Measurements from ENCODE around the gene GHRL. TPM values are rescaled to one million over a fixed set of nuclear protein-coding genes. Genes with fewer than 3 reads are reported as not detected.

GHRL gene
- total and polyA plus RNA-seq, 7 donors = 0.54 to 1.5 (median 0.71) TPM; not detected in 4

GRCh38 chr3:10289077-10289476 lies 3.7 kb downstream of the GHRL start:
- Histone ChIP-seq H3K27ac (no peak overlapping the region), H3K36me3 (peaks cover 0 to 22% (median 11%) of the 10 kb centered on the region in 4 donors), H3K27me3 (no peaks in the 10 kb centered on the region), H3K4me3 (no peak overlapping the region), H3K4me1 (no peaks in the 10 kb centered on the region), H3K9me3 (no peaks in the 10 kb centered on the region)
- intact Hi-C loops (cut with DNase I) = no loop called here
- WGBS, 2 donors = 90 to 96% methylated on average over 9 of the region's 9 CpGs
- DNase-seq = no peak
- TF ChIP-seq POLR2AphosphoS5 (IDR thresholded peaks at IDR 0.05) (no peak), EP300 (IDR thresholded peaks at IDR 0.05) (no peak), POLR2A (IDR thresholded peaks at IDR 0.05) (no peak), CTCF (IDR thresholded peaks at IDR 0.05) (no peak)

GRCh38 chr3:10288575-10288960 lies 4.2 kb downstream of the GHRL start:
- Histone ChIP-seq H3K4me3 (no peak overlapping the region), H3K36me3 (peaks cover 0 to 22% (median 11%) of the 10 kb centered on the region in 4 donors), H3K9me3 (no peaks in the 10 kb centered on the region), H3K27ac (no peak overlapping the region), H3K27me3 (no peaks in the 10 kb centered on the region), H3K4me1 (peaks cover 0 to 2% (median 0%) of the 10 kb centered on the region in 4 donors)
- 88 to 96% methylated on average over 11 of the region's 11 CpGs for WGBS, 2 donors
- TF ChIP-seq EP300 (IDR thresholded peaks at IDR 0.05) (no peak), POLR2AphosphoS5 (IDR thresholded peaks at IDR 0.05) (no peak), CTCF (IDR thresholded peaks at IDR 0.05) (no peak), POLR2A (IDR thresholded peaks at IDR 0.05) (no peak)
- DNase-seq = no peak
- intact Hi-C loops (cut with DNase I) = no loop called here

- no peak overlapping the region for H3K4me3 ChIP-seq
- H3K9me3 ChIP-seq = no peaks in the 10 kb centered on the region
- H3K4me1 ChIP-seq = peaks cover 0 to 4% (median 0%) of the 10 kb centered on the region in 4 donors
- no peak overlapping the region for H3K27ac ChIP-seq
- H3K27me3 ChIP-seq = no peaks in the 10 kb centered on the region
- peaks cover 0 to 26% (median 12%) of the 10 kb centered on the region in 4 donors for H3K36me3 ChIP-seq
- WGBS, 2 donors = 95% methylated on average over 12 of the region's 12 CpGs
- DNase-seq = no peak
- intact Hi-C loops (cut with DNase I) = no loop called here
- TF ChIP-seq POLR2A (IDR thresholded peaks at IDR 0.05) (no peak), POLR2AphosphoS5 (IDR thresholded peaks at IDR 0.05) (no peak), EP300 (IDR thresholded peaks at IDR 0.05) (no peak), CTCF (IDR thresholded peaks at IDR 0.05) (no peak)
Observed at GRCh38 chr3:10287936-10288574, 4.7 kb downstream of the GHRL start.

GRCh38 chr3:10286596-10287295 lies 6.0 kb downstream of the GHRL start:
- intact Hi-C loops (cut with DNase I) = no loop called here
- 86% methylated on average over 2 of the region's 2 CpGs for WGBS, 2 donors
- DNase-seq = no peak
- Histone ChIP-seq H3K27ac (no peak overlapping the region), H3K27me3 (no peaks in the 10 kb centered on the region), H3K4me3 (no peak overlapping the region), H3K9me3 (no peaks in the 10 kb centered on the region), H3K36me3 (peaks cover 0 to 30% (median 17%) of the 10 kb centered on the region in 4 donors), H3K4me1 (peaks cover 0 to 4% (median 0%) of the 10 kb centered on the region in 4 donors)
- no peak for TF ChIP-seq EP300 (IDR thresholded peaks at IDR 0.05)
- no peak for TF ChIP-seq CTCF (IDR thresholded peaks at IDR 0.05)
- TF ChIP-seq POLR2A (IDR thresholded peaks at IDR 0.05) = no peak
- TF ChIP-seq POLR2AphosphoS5 (IDR thresholded peaks at IDR 0.05) = no peak

Measured in sigmoid colon (tissue), 7 donors.